ENCODE measurements around the gene RAB22A. TPM values are rescaled to one million over a fixed set of nuclear protein-coding genes. Genes with fewer than 3 reads are reported as not detected.
"Not testable (repeated sequence)": the region's sequence is repeated elsewhere in the genome, so short reads cannot be mapped to it uniquely, and the experiment has no call there.

Gene RAB22A
- total RNA-seq, 1 donor from 2014 or later, result 16.6 TPM

DNA sequence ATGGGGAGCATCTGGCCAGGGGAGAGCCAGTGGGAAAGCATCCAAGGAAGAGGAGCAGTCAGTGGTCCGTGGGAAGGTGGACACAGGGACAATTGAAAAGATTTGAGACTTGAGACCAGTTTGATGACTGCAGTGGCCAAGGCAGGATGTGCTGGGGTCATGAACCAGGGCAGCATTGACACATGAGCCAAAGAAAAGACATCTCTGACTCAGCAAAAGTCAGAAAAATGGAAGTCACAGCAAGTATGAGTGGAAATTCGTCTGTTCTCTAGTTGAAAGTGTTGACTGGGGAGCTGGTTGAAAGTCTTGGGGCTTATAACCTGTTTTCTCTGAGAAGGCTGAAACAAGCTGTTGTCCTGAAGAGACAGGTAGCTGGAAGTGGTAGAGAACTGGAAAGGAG is 31.3 kb downstream of the RAB22A start:
- intact Hi-C loops (cut with micrococcal nuclease), result no loop called here

DNA sequence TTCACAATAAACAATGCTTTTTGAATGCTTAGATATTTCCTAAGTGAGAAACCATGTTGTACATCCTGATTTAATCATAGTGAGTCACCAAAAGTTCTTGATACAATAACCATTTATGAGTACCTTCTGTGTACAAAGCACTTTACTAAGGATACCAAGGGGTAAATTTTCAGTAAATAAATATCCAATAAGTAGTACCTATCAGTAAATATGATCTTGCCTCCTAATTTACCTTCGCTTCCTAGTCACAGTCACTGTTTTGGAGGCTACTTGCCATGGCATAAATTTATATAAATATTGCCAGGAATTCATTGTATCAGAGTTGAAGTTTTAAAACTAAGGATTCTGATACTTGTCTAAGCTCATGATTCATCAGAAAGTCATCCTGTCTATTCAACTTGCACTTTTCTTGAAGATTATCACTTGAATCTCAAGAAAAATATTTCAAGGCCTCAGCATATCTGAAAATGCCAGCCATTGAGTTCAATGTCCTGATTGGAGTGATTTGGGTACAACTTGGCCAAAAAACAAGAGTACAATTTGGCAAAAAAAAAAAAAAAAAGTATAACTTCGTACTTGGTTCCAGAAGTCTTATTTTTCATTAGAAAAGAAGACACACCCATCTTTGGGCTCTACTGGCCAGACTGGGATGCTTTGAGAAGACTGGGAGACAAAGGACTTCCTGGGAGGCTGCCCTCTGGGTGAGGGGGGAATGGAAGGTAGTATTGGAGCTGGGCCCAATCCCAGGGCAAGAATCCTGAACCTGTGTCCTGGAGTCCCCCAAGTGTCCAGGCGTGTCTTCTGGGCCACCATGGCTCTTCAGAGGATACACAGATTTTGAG is 32.8 kb downstream of the RAB22A start:
- intact Hi-C loops (cut with micrococcal nuclease), result no loop called here

DNA sequence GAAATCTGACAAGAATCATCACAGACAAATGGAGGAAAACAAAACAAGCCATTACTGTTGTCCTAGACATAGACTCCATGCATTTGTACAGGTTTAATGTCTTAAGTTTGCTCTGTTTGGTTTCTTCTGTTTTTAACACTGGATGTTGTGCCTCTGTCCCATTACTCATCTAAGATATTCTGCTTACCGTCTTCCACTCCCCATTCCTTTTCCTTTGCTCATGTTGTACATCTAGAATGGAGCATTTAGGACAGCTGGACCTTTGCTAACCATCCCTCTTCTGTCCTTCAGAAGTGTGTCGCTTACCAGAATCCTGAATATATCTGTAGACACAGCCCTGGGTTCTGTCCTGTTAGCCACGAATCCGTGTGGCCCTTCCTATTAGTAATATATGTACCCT is 35.2 kb downstream of the RAB22A start:
- intact Hi-C loops (cut with micrococcal nuclease), result no loop called here

DNA sequence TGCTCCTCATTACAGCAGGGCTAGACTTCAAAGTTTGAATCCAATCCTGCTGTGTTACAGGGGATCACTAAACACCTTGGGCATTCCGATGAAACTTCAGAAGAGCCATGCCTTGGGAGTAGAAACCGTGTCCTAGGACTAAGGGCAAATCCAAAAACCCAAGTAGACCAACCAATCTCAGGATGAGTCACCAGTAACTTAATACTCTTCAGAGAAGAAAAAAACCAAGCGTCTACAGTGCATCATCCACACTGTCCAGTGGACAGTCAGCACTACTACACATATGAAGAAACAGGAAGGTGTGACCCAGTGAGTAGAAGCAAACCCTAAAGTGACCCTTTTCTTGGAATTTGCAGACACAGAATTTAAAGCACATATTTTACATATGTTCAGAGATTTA is 40.1 kb downstream of the RAB22A start:
- intact Hi-C loops (cut with micrococcal nuclease), result no loop called here

DNA sequence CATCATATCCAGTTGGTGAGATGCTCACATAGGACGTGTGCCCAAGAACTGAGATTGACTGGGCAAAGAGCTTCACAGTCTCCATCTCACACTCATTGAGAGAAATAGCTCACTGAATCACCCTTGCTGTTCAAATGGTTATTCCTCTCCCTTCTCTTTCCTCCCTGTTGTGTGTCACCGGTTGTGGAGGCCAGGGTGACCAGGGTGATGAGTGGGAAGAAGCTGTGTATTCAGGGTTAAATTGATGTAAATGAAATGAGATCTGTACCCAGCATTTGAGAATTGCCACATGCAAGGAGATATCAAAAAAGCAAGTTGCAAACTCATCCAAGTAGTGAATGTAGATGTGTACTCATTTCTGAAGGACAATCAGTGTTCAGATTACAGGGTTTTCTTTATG is 43.0 kb downstream of the RAB22A start:
- intact Hi-C loops (cut with micrococcal nuclease), result no loop called here

DNA sequence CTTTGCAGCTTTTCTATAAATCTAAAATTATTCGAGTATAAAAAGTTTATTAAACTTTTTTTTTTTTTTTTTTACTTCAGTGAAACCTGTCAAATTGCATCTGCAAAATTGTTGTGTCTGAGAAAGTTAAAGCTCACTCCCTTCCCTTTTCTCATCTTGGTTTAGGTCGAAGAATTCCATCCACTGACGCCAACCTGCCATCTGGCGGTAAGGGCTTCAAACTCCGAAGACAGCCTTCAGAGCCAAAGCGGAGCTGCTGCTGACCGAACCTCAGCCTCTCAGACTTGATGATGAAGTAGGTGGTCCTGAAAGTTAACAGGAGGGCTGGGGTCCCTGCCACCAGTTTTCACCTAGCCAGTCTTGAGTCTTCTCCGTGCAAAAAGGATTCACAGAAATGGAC is 49.9 kb downstream of the RAB22A start:
- intact Hi-C loops (cut with micrococcal nuclease), result no loop called here

DNA sequence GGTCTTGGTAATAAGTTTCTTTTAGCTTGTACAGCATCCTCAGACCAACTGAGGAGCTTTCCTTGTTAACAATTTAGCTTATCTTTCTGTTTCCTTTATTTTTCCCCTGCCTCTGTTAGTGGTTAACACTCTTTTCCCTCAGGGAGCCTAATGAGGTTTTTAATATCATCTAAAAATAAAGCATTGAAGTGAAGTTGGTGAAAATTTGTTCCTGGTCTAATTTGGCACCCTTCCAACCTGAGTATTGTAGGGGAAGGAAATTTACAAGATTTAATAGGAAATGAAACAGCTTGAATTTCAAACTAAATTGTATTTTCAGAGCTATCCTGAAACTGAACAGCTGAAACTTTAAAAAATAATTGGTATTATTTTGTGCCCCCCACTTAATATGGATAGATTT is 51.4 kb downstream of the RAB22A start:
- intact Hi-C loops (cut with micrococcal nuclease), result no loop called here

DNA sequence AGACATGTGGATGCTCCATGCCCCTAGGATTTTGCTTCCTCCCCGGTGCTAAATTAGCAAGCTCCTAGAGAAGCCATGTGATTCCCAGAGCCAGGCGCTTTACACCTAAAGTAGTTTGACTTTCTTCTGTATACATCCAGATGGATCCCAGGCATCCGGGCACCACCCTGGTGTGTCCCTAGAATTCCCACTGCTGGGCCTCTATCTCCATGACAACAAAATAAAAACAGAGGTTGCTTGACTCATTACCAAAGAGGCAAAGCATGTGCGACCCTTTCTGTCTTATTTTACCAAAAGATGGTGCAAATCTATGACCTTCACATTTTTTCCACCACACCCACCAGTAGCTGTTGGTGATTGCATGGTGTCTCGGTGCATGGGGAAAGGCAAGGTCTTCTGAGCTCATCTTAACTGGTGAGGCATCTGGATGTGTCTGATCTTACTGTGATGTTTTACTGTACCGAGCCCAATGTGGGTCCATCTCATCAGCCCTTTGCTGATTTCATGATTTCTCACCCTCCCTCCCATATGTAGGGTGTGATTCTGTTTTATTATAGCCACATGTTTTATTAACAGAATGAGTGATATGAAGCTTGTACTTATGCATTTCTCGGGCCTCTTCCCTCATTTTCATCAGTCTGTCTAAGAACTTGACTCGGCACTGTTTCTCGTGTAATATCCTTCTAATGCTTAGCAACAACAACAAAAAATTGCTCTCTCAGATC is 52.1 kb downstream of the RAB22A start:
- intact Hi-C loops (cut with micrococcal nuclease), result no loop called here

DNA sequence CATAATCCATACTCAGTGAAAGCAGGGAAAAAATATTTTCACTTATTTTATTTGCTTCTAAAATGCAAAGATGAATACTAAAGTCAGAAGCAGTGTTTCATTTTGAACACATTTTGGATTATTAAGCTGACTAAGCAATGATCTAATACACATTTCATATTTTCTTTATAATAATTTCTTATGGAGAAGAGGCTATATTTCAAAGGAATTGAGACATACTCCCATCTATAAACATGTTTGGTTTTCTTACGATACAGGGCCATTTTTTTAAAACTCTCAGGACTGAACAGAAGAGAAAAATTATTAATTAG is 52.6 kb downstream of the RAB22A start:
- intact Hi-C loops (cut with micrococcal nuclease), result no loop called here

DNA sequence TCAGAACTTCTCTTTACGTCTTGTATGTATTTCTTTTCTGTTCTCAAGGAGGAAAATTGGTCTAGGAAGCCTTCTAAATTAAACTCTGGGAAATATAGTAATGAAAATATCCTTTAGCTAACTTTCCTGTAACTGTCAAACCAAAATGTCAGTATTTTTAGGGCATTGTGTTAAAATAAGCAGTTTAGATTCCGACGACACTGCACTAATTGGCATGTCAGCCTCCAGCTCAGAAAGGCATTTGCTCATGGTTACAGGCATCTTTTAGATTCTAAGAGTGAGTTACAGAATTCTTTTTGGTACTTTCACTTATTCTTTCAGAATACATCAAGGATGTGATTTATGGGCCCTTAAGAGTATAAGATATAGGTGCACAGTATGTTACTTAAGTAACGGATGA is 53.5 kb downstream of the RAB22A start:
- intact Hi-C loops (cut with micrococcal nuclease), result no loop called here

DNA sequence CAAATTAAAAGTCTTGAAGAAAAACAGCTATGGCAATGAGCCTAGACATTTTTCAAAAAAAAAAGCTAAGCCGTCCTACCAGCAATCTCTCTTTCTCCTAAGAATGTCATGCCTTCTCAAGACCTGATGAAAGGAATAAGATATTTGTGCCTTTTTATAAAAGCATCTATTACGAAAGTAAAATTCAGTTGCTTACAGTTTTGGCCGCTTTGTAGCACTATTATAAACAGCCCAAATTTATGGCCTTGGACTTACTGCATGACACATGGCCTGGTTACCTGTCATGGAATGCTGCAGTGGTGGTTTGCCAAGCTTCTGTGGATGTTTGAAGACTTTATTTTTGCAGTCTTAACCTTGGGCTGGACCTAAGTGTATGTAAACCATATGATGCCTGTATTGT is 57.4 kb downstream of the RAB22A start:
- intact Hi-C loops (cut with micrococcal nuclease), result no loop called here

DNA sequence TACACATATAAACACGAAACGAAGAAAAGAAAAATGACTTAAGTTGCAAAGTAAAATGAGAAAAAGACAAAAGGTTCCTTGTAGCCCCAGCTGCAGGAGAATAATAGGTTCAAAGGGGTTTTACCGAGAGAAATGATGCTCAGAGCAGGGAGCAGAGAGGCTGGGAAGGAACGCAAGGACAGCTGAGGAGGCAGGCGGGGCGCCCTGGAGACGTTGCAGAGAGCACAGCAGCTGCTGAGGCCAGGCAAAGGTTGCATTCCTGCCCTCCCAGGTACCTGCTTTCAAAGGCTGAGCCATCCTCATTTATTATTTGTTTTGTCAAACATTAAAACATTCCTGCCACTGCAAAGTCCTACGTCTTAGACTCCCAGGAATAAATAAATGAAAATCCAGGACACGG is 63.3 kb downstream of the RAB22A start:
- intact Hi-C loops (cut with micrococcal nuclease), result no loop called here

DNA sequence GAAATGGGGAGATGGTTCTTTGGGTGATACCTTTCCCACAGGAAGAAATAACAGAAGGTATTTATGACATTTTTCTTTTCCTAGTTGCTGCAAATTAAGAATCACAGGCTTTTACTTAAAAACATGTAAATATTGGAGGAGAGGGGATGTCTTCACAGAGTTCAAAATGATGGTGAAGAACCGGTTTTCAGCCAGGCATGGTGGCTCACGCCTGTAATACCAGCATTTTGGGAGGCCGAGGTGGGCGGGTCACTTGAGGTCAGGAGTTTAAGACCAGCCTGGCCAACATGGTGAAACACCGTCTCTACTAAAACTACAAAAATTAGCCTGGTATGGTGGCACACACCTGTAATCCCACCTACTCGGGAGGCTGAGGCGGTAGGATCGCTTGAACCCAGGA is 63.8 kb downstream of the RAB22A start:
- intact Hi-C loops (cut with micrococcal nuclease), result not testable (repeated sequence)

DNA sequence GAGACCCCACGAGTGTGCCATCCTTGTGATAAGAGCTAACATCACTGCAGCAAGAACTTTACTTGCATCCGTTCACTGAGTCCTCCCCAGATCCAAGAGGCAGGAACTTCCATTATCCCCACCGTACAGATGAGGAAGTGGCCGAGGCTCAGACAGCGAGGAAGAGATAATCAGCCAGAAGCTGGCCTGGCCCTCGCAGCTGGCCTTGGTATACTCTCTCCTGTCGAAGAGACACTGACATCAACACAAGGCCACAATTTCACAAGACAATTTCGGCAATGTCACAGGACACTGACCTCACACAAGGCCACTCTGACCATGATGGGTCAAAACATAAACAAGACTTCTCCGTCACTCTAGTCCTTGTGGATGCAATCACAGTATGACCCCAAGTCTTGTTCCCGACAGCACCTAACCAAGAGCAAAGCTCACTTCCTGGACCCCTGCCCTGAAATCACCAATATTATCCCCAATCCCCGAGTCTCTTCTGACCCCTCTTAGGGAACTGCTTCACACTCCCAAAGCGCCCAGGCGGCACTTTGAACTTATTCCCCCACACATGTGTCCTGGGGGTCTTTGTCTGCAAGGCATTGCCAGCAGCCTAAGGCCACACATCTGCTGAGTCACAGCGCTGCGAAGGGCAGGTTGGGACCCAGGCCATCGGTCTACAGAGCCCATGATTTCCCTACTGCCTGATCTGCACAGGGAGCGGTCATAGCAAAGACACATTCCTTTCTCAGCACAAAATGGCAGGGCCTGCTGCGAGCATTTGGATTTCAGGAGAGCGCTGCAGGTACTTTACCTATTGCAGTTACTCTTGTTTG is 64.7 kb downstream of the RAB22A start:
- intact Hi-C loops (cut with micrococcal nuclease), result no loop called here

DNA sequence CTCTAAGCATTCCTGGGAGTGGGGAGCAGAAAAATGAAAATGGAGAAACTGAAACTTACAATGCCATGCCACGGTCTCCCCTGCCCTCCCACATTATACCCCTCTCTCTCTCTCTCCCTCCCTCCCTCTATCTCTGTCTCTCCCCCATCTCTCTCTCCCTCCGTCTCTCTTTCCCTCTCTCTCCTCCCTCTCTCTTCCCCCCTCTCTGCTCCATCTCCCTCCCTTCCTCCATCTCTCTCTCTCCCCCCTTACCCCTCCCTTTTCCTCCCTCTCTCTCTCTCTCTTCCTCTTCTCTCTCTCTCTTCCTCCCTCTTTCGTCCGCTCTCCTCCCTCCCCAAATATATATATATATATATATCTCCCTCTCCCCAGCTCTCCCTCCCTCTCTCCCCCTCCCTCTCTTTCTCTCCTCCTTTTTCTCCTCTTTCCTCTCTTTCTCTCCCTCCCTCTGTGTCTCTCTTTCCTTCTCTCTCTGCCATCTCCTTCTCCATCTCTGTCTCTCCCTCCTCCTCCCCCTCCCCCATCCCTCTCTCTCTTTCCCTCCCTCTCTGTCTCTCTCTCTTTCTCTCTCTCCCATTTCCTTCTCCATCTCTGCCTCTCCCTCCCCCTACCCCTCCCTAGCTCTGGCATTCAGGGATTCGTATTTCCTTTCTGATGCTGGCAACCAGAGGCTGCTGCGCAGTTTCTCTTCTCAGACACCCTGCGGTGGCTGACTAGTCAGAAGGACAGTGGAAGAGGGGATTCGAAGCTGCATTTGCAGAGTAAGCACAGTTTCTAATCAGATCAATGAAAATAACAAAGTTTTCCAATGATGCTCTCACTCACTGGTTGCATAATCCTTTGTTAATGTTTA is 65.6 kb downstream of the RAB22A start:
- intact Hi-C loops (cut with micrococcal nuclease), result no loop called here

DNA sequence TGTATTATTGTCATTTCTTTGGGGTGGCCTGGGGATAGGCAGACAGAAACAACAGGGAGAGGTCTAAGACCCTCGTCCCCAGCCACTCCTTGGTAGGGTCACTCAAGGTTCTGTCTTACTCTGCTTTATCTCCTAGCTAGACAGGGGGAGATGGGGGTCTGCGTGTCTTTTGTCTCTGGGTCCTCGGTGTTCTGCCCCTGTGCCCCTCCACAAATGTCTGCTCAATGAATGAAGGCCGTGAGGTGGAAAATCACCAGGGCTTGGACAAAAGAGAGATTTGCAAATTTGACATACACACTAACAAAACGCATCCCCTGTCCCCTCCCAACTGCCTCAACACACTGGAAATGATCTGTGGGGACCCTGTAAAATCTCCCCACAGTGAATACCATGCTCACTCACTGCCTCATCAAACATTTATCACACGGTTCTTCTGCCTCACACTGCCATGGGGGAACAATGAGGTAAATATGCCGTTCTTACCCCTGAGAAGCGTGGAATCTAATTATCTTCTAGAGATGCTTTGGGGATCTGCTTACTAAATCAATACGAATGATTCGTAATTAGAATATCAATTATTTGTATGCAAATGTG is 66.3 kb downstream of the RAB22A start:
- intact Hi-C loops (cut with micrococcal nuclease), result no loop called here

DNA sequence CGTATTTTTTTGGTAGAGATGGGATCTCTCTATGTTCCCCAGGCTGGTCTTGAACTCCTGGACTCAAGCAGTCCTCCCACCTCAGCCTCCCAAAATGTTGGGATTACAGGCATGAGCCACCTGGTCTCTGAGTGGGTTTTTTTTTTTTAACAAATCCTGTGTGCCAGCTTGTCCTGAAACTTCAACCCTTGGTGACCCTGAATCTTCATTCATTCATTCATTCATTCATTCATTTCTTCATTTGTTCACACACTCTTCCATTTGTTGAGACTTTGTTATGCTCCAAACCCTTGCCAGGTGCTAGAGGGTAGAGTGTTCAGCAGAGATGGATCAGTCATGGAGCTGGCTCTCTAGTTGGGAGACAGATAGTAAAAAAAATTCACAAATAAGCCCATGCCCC is 67.5 kb downstream of the RAB22A start:
- intact Hi-C loops (cut with micrococcal nuclease), result no loop called here

DNA sequence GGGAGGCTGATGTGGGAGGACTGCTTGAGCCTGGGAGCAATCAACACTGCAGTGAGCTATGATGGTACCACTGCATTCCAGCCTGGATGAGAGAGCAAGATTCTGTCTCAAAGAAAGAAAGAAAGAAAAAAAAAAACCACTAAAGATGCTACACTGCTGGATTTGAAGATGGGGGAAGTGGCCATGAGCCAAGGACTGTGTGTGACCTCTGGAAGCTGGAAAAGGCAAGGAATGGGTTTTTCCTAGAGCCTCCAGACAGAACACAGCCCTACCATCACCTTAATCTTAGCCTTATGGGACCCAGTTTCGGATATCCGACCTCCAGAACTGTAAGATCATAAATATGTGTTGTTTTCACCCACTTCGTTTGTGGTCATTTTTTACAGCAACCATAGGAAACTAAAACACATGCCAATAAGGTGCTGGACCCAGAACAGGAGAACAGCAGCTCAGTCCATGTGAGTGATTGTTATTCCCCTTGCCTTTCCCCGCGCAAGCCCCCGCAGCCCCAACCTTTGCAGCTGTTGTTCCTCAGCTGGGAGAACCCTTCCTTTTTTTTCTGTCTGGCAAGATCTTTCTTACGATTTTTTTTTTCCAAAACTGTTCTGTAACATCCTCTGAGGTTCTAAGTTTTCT is 68.4 kb downstream of the RAB22A start:
- intact Hi-C loops (cut with micrococcal nuclease), result no loop called here

DNA sequence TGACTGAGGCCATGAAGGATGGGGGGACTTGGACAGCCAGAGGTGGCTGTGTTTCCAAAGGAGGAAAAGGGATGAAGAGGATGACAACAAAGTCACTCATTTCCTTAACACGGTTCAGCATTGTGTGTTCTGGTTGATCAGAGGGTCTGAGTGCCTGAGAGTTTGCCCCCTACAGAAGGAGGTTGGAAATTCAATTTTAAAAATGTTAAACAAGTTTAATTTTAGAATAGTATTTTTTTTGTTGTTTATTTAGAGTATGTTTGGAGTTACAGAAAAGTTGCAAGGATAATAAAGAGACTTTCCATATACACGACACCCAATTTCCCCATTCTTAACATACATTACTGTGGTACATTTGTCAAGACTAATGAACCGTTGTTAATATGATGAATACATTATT is 69.2 kb downstream of the RAB22A start:
- intact Hi-C loops (cut with micrococcal nuclease), result no loop called here

DNA sequence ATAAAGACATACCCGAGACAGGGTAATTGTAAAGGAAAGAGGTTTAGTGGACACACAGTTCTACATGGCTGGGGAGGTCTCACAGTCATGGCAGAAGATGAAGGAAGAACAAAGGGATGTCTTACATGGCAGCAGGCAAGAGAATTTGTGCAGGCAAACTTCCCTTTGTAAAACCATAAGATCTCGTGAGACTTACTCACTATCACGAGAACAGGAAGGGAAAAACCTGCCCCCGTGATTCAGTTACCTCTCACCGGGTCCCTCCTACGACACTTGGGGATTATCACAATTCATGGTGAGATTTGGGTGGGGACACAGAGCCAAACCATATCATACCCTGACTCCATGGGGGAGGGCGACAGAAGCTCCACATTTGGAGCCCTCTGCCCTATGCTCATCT is 72.1 kb downstream of the RAB22A start:
- intact Hi-C loops (cut with micrococcal nuclease), result no loop called here

Data from T-helper 2 cell treated with Interferon-gamma antibody and Interleukin-4, amounts not matched to agents 100 ng/mL and 5 ng/mL, for 36 hours (primary cell).